ENCODE measurements around the gene FNDC11. TPM values are rescaled to one million over a fixed set of nuclear protein-coding genes. Genes with fewer than 3 reads are reported as not detected.

Gene FNDC11
- total RNA-seq, result under 1 TPM; 0.23 to 0.60 TPM
- under 1 TPM; 0.52 to 0.84 (median 0.71) TPM for polyA plus RNA-seq (ENCODE audit: insufficient read length in 6 of 6)
- long read RNA-seq, donor 1, partial matches to known transcripts, result 0 of 1 reads
- long read RNA-seq, donor 1, other reads (novel, unspliced or antisense), result 0 of 1 reads
- long read RNA-seq, donor 2, partial matches to known transcripts, result 0 of 1 reads
- long read RNA-seq, donor 2, other reads (novel, unspliced or antisense), result 0 of 1 reads
- long read RNA-seq, donor 3, partial matches to known transcripts, result 0 of 1 reads
- long read RNA-seq, donor 3, other reads (novel, unspliced or antisense), result 0 of 1 reads
- long read RNA-seq, donor 4, result 0 reads
- long read RNA-seq, donor 5, partial matches to known transcripts, result 0 of 1 reads
- long read RNA-seq, donor 5, other reads (novel, unspliced or antisense), result 0 of 1 reads
- long read RNA-seq, donor 6, result 0 reads
- long read RNA-seq, donor 7, result 0 reads
- long read RNA-seq, donor 8, result 0 reads
- long read RNA-seq, donor 9, result 0 reads
- long read RNA-seq, donor 10, partial matches to known transcripts, result 0 of 4 reads
- long read RNA-seq, donor 10, other reads (novel, unspliced or antisense), result 0 of 4 reads
- long read RNA-seq, donor 11, partial matches to known transcripts, result 0 of 1 reads
- long read RNA-seq, donor 11, other reads (novel, unspliced or antisense), result 0 of 1 reads
- long read RNA-seq, donor 12, partial matches to known transcripts, result 0 of 3 reads
- long read RNA-seq, donor 12, other reads (novel, unspliced or antisense), result 0 of 3 reads

GRCh38 chr20:63553933-63554290 lies at the start of gene FNDC11:
Gene FNDC11 (plus strand): TSS chr20:63554159. CDS start chr20:63555664, 1,505 bp downstream.
- H3K9me3 ChIP-seq, result no peaks in the 10 kb centered on the region
- intact Hi-C loops (cut with DNase I), result no loop called here
- H3K4me3 ChIP-seq, result peak within 1 kb of the TSS; percentile 50 to 59
- H3K4me1 ChIP-seq, result peaks cover 0 to 12% of the 10 kb centered on the region in 2 donors
- H3K27me3 ChIP-seq, result peaks cover under 1 to 67% of the 10 kb centered on the region in 2 donors
- H3K27ac ChIP-seq, result peak within 1 kb of the TSS in 1 of 2 donors; percentile 23
- H3K36me3 ChIP-seq, result peaks cover 0 to 17% of the 10 kb centered on the region in 2 donors
- DNase-seq (peak in 1 of 4 donors; percentile 69), ATAC-seq (peak; percentile 67)
- no peak for TF ChIP-seq CTCF (IDR thresholded peaks at IDR 0.05)

- DNase-seq (no peak), ATAC-seq (no peak)
- Histone ChIP-seq H3K4me1 (peaks cover 0 to under 1% of the 10 kb centered on the region in 2 donors), H3K9me3 (peaks cover 0 to 10% of the 10 kb centered on the region in 2 donors), H3K27ac (no peak overlapping the region), H3K4me3 (no peak overlapping the region), H3K36me3 (no peaks in the 10 kb centered on the region), H3K27me3 (peaks cover 9 to 95% of the 10 kb centered on the region in 2 donors)
- no peak for TF ChIP-seq CTCF (IDR thresholded peaks at IDR 0.05)
- intact Hi-C loops (cut with DNase I), result no loop called here
Observed at GRCh38 chr20:63504642-63505041, 49.3 kb upstream of the FNDC11 start.

GRCh38 chr20:63505281-63505680 lies 48.7 kb upstream of the FNDC11 start:
- Histone ChIP-seq H3K27ac (no peak overlapping the region), H3K4me3 (no peak overlapping the region), H3K36me3 (no peaks in the 10 kb centered on the region), H3K4me1 (no peaks in the 10 kb centered on the region), H3K9me3 (peaks cover 0 to 10% of the 10 kb centered on the region in 2 donors), H3K27me3 (peaks cover 2 to 95% of the 10 kb centered on the region in 2 donors)
- no peak for TF ChIP-seq CTCF (IDR thresholded peaks at IDR 0.05)
- intact Hi-C loops (cut with DNase I), result no loop called here
- DNase-seq (no peak), ATAC-seq (no peak)

GRCh38 chr20:63505723-63506122 lies 48.2 kb upstream of the FNDC11 start:
- TF ChIP-seq CTCF (IDR thresholded peaks at IDR 0.05), result no peak
- H3K4me1 ChIP-seq, result no peaks in the 10 kb centered on the region
- peaks cover 0 to 10% of the 10 kb centered on the region in 2 donors for H3K9me3 ChIP-seq
- no peak overlapping the region for H3K4me3 ChIP-seq
- intact Hi-C loops (cut with DNase I), result no loop called here
- H3K36me3 ChIP-seq, result no peaks in the 10 kb centered on the region
- peaks cover 0 to 94% of the 10 kb centered on the region in 2 donors for H3K27me3 ChIP-seq
- ATAC-seq (no peak), DNase-seq (peak in 1 of 4 donors; percentile 34)
- no peak overlapping the region for H3K27ac ChIP-seq
